ENCODE measurements around the gene TNFRSF6B. TPM values are rescaled to one million over a fixed set of nuclear protein-coding genes. Genes with fewer than 3 reads are reported as not detected.
A peak's percentile ranks its signal among the peaks of the same experiment; 100 is the strongest.

Gene TNFRSF6B
- total RNA-seq, 1 experiment from 2014 or later: not detected

DNA sequence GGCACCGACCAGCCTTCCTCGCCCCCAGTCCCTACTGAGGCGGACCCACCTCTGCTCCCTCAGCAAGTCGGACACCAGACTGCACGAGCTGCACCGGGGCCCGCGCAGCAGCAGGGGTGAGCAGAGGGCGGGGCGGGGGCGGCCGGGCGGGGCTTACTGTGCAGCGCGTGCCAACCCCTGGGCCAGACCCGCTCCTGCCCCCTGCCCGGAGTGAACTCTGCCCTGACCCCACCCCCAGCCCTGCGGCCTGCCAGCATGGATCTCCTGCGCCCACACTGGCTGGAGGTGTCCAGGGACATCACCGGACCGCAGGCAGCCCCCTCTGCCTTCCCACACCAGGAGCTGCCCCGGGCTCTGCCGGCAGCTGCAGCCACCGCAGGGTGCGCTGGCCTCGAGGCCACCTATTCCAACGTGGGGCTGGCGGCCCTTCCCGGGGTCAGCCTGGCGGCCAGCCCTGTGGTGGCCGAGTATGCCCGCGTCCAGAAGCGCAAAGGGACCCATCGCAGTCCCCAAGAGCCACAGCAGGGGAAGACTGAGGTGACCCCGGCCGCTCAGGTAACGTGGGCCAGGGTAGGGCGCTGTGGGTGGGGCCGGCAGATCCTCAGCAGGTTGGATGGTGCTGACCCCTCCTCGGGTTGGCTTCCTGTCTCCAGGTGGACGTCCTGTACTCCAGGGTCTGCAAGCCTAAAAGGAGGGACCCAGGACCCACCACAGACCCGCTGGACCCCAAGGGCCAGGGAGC, 41.7 kb downstream of the TNFRSF6B start:
- Histone ChIP-seq H3K4me1 (replicated peaks; ENCODE audit: insufficient read depth) (peaks cover 9% of the 10 kb centered on the region), H3K36me3 (ENCODE audit: low read depth) (no peaks in the 10 kb centered on the region), H3K4me2 (no peak overlapping the region), H3F3A (ENCODE audit: insufficient read depth, low read depth) (peaks cover 24% of the 10 kb centered on the region), H3K27ac (no peak overlapping the region), H3K79me2 (ENCODE audit: low read depth) (peaks cover 10% of the 10 kb centered on the region; the same call in 1 of the 2 replicates), H3K27me3 (ENCODE audit: insufficient read depth, low read depth) (no peaks in the 10 kb centered on the region), H4K20me1 (ENCODE audit: insufficient read depth) (peaks cover 7% of the 10 kb centered on the region), H3K9me3 (ENCODE audit: insufficient read depth, low read depth) (no peaks in the 10 kb centered on the region), H2AFZ (no peak overlapping the region), H3K9me2 (ENCODE audit: insufficient read depth) (no peaks in the 10 kb centered on the region), H3K4me3 (no peak overlapping the region)
- BruUV-seq (replicated peaks): no TSS peak
- intact Hi-C loops (cut with micrococcal nuclease; ENCODE audit: unreplicated experiment): no loop called here
- ChIA-PET CTCF (no interaction called here), POLR2A (ENCODE audit: unreplicated experiment) (no interaction called here)
- DNase-seq: no peak
- TF ChIP-seq, protein P1, sequence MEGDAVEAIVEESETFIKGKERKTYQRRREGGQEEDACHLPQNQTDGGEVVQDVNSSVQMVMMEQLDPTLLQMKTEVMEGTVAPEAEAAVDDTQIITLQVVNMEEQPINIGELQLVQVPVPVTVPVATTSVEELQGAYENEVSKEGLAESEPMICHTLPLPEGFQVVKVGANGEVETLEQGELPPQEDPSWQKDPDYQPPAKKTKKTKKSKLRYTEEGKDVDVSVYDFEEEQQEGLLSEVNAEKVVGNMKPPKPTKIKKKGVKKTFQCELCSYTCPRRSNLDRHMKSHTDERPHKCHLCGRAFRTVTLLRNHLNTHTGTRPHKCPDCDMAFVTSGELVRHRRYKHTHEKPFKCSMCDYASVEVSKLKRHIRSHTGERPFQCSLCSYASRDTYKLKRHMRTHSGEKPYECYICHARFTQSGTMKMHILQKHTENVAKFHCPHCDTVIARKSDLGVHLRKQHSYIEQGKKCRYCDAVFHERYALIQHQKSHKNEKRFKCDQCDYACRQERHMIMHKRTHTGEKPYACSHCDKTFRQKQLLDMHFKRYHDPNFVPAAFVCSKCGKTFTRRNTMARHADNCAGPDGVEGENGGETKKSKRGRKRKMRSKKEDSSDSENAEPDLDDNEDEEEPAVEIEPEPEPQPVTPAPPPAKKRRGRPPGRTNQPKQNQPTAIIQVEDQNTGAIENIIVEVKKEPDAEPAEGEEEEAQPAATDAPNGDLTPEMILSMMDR (conservative IDR thresholded peaks at IDR 0.05): no peak
- no peak for TF ChIP-seq EZH2 (IDR thresholded peaks at IDR 0.05; ENCODE audit: low read depth)

DNA sequence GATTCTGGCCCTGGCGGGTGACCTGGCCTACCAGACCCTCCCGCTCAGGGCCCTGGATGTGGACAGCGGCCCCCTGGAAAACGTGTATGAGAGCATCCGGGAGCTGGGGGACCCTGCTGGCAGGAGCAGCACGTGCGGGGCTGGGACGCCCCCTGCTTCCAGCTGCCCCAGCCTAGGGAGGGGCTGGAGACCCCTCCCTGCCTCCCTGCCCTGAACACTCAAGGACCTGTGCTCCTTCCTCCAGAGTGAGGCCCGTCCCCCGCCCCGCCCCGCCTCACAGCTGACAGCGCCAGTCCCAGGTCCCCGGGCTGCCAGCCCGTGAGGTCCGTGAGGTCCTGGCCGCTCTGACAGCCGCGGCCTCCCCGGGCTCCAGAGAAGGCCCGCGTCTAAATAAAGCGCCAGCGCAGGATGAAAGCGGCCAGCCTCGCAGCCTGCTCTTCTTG, 42.3 kb downstream of the TNFRSF6B start:
- ChIA-PET CTCF (interaction anchor here (0.7 kb wide), 1 partner anchor 30 kb away, joined by 6 read pairs; no protein-coding TSS in a partner anchor), POLR2A (ENCODE audit: unreplicated experiment) (interaction anchor here (0.6 kb wide), 1 partner anchor 97 kb away, joined by 3 read pairs; no protein-coding TSS in a partner anchor)
- Histone ChIP-seq H4K20me1 (ENCODE audit: insufficient read depth) (peaks cover 5% of the 10 kb centered on the region; the same call in 1 of the 2 replicates), H3K9me2 (ENCODE audit: insufficient read depth) (no peaks in the 10 kb centered on the region), H3K4me2 (no peak overlapping the region), H2AFZ (no peak overlapping the region), H3K27ac (no peak overlapping the region), H3K27me3 (ENCODE audit: insufficient read depth, low read depth) (no peaks in the 10 kb centered on the region), H3F3A (ENCODE audit: insufficient read depth, low read depth) (peaks cover 30% of the 10 kb centered on the region), H3K36me3 (ENCODE audit: low read depth) (no peaks in the 10 kb centered on the region), H3K79me2 (ENCODE audit: low read depth) (peaks cover 10% of the 10 kb centered on the region; the same call in 1 of the 2 replicates), H3K4me1 (replicated peaks; ENCODE audit: insufficient read depth) (peaks cover 9% of the 10 kb centered on the region), H3K9me3 (ENCODE audit: insufficient read depth, low read depth) (no peaks in the 10 kb centered on the region), H3K4me3 (no peak overlapping the region)
- no TSS peak for BruUV-seq (replicated peaks)
- DNase-seq: no peak
- TF ChIP-seq, protein P1 (conservative IDR thresholded peaks at IDR 0.05): no peak
- TF ChIP-seq EZH2 (IDR thresholded peaks at IDR 0.05; ENCODE audit: low read depth): no peak
- intact Hi-C loops (cut with micrococcal nuclease; ENCODE audit: unreplicated experiment): no loop called here

DNA sequence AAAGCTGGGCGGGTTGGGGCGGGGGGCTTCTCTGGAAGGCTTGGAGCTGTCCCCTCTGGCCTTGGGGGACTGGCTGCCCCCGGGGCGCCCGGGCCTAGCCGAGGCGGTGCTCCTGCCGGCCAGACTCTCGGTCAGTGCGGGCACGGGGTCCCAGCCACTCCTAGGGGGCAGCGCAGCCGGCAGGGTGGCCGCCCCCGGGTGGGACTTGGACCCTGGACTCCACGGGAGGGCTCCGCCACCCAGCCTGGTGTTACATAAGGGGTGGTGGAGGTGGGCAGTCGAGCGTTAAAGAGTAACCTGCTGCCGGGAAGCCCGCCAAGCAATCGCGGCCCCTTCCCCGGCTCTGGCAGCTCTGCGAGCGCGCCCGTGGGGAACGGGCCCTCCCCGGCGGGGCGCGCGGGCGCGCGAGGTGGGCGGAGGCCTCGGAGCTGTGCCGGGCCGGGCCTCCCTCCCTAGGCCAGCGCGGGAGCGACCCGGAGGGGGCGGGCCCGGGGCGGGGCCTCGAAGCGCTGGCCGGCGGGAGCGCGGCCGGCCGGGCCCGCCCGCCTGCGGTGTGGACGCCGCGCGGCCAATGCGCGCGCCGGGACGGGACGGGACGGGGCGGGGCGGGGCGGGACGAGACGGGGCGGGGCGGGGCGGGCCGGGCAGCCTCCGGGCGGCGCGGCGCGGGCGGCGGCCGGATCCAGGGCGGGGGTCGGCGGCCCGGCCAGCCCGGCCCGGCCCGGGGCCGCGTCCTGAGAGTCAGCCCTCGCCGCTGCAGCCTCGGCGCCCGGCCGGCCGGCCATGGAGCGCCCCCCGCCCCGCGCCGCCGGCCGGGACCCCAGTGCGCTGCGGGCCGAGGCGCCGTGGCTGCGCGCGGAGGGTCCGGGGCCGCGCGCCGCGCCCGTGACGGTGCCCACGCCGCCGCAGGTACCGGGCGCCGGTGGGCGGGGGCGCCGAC, 42.9 kb downstream of the TNFRSF6B start, which contains the start of gene SLC2A4RG:
SLC2A4RG (plus strand) TSS at position 647 of the 940 bp plus-strand sequence; CDS start at position 784, 137 bp downstream.
- DNase-seq: peak in 1 of 2 experiments; percentile 85
- Histone ChIP-seq H3K27me3 (ENCODE audit: insufficient read depth, low read depth) (no peaks in the 10 kb centered on the region), H3K4me1 (replicated peaks; ENCODE audit: insufficient read depth) (peaks cover 9% of the 10 kb centered on the region), H3K79me2 (ENCODE audit: low read depth) (peaks cover 10% of the 10 kb centered on the region; the same call in 1 of the 2 replicates), H3K9me3 (ENCODE audit: insufficient read depth, low read depth) (no peaks in the 10 kb centered on the region), H4K20me1 (ENCODE audit: insufficient read depth) (peaks cover 5% of the 10 kb centered on the region; the same call in 1 of the 2 replicates), H3K4me3 (peak within 1 kb of the TSS; percentile 46), H2AFZ (peak within 1 kb of the TSS; percentile 46), H3K9me2 (ENCODE audit: insufficient read depth) (no peaks in the 10 kb centered on the region), H3F3A (ENCODE audit: insufficient read depth, low read depth) (peaks cover 37% of the 10 kb centered on the region), H3K4me2 (peak within 1 kb of the TSS; percentile 74), H3K27ac (0 out of 2 replicates have a peak within 1 kb of the TSS, but pooled peaks have one; percentile 13), H3K36me3 (ENCODE audit: low read depth) (no peaks in the 10 kb centered on the region)
- intact Hi-C loops (cut with micrococcal nuclease; ENCODE audit: unreplicated experiment): loop anchor here (2.0 kb wide), 1 partner anchor 203 kb away; the partner anchor contains the start of gene PTK6
- ChIA-PET CTCF (interaction anchor here (0.6 to 0.7 kb wide), 2 partner anchors 31 to 469 kb away, joined by 3 to 6 read pairs; no protein-coding TSS in a partner anchor), POLR2A (ENCODE audit: unreplicated experiment) (interaction anchor here (0.6 kb wide), 2 partner anchors 42 to 98 kb away, joined by 3 read pairs; no protein-coding TSS in a partner anchor)
- BruUV-seq (replicated peaks): no TSS peak
- no peak for TF ChIP-seq EZH2 (IDR thresholded peaks at IDR 0.05; ENCODE audit: low read depth)
- TF ChIP-seq, protein P1 (conservative IDR thresholded peaks at IDR 0.05): no peak

All from PC-9 (cell line).